Liver (tissue), 9 donors: ENCODE measurements around the gene FKBP5. TPM values are rescaled to one million over a fixed set of nuclear protein-coding genes. Genes with fewer than 3 reads are reported as not detected.

ENCODE experiments used
- DNase-seq: peaks from one replicate; pipeline ENCODE4 v3.0.0-alpha.2; 2017; ENCODE audit warnings: low spot score
- H3K27ac ChIP-seq, 2 donors: one replicate each; pipeline ENCODE4 v1.7.0; 2013; ENCODE audit warnings: inconsistent platforms in 2 of 2, low read length in 2 of 2, control low read depth in 1 of 2, low read depth in 1 of 2, mild to moderate bottlenecking in 1 of 2
- H3K27me3 ChIP-seq, 4 donors: one replicate each; pipeline versions ENCODE4 v1.6.1 to v1.7.0; 2013; ENCODE audit warnings: low read length in 3 of 4, inconsistent platforms in 1 of 4, mild to moderate bottlenecking in 1 of 4, moderate library complexity in 1 of 4; ENCODE audit not compliant: control insufficient read depth in 4 of 4, insufficient read depth in 4 of 4
- H3K36me3 ChIP-seq, 4 donors: one replicate each; pipeline versions ENCODE4 v1.6.1 to v1.7.0; 2013; ENCODE audit warnings: low read length in 3 of 4, mild to moderate bottlenecking in 3 of 4, low read depth in 1 of 4, moderate library complexity in 1 of 4; ENCODE audit not compliant: control insufficient read depth in 4 of 4, insufficient read depth in 3 of 4
- H3K4me1 ChIP-seq, 4 donors: one replicate each; pipeline versions ENCODE4 v1.6.1 to v1.7.0; 2013; ENCODE audit warnings: low read length in 3 of 4, mild to moderate bottlenecking in 3 of 4, moderate library complexity in 1 of 4; ENCODE audit not compliant: control insufficient read depth in 4 of 4, insufficient read depth in 4 of 4
- H3K4me3 ChIP-seq, 3 donors: one replicate each; pipeline versions ENCODE4 v1.6.1 to v1.7.0; 2013; ENCODE audit warnings: low read length in 3 of 3, control low read depth in 1 of 3, low read depth in 1 of 3, mild to moderate bottlenecking in 1 of 3
- H3K9ac ChIP-seq, 2 donors: one replicate each; pipeline ENCODE4 v1.7.0; 2013; ENCODE audit warnings: low read length in 2 of 2, mild to moderate bottlenecking in 2 of 2, moderate library complexity in 2 of 2, control low read depth in 1 of 2, low read depth in 1 of 2
- H3K9me3 ChIP-seq, 4 donors: one replicate each; pipeline versions ENCODE4 v1.6.1 to v1.7.0; 2013; ENCODE audit warnings: low read length in 3 of 4; ENCODE audit not compliant: control insufficient read depth in 4 of 4
- CTCF ChIP-seq: fragments of 150-350 bp; IDR thresholded peaks from 2 replicates; pipeline ENCODE4 v1.5.1; 2017; ENCODE audit warnings: improper control_type of control experiment, low read depth, low read length; ENCODE audit not compliant: missing input control
- EGR1 ChIP-seq, 2 donors: IDR thresholded peaks; 2 replicates each; pipeline ENCODE4 v1.6.1; 2016 to 2018; ENCODE audit warnings: antibody characterized with exemption in 2 of 2, low read depth in 2 of 2
- FOXA1 ChIP-seq: IDR thresholded peaks from 2 replicates; pipeline ENCODE4 v1.6.1; 2016; ENCODE audit warnings: antibody characterized with exemption
- FOXA2 ChIP-seq: IDR thresholded peaks from 2 replicates; pipeline ENCODE4 v1.6.1; 2016; ENCODE audit warnings: antibody characterized with exemption
- GABPA ChIP-seq, 2 donors: IDR thresholded peaks in 1 of 2; conservative IDR thresholded peaks in 1 of 2; 2 replicates each; pipeline ENCODE4 v1.6.1; 2016; ENCODE audit warnings: antibody characterized with exemption in 2 of 2, mild to moderate bottlenecking in 1 of 2, moderate library complexity in 1 of 2
- HNF4A ChIP-seq, 2 donors: conservative IDR thresholded peaks; 2 replicates each; pipeline ENCODE4 v1.6.1; 2016; ENCODE audit warnings: antibody characterized with exemption in 2 of 2, mild to moderate bottlenecking in 2 of 2
- HNF4G ChIP-seq: IDR thresholded peaks from 2 replicates; pipeline ENCODE4 v1.6.1; 2016; ENCODE audit warnings: antibody characterized with exemption
- JUND ChIP-seq, 2 donors: IDR thresholded peaks; 2 replicates each; pipeline ENCODE4 v1.6.1; 2016; ENCODE audit warnings: antibody characterized with exemption in 2 of 2
- MAX ChIP-seq: IDR thresholded peaks from 2 replicates; pipeline ENCODE4 v1.6.1; 2016; ENCODE audit warnings: antibody characterized with exemption
- NR2F2 ChIP-seq: IDR thresholded peaks from 2 replicates; pipeline ENCODE4 v1.6.1; 2016; ENCODE audit warnings: antibody characterized with exemption
- RAD21 ChIP-seq, 2 donors: IDR thresholded peaks; 2 replicates each; pipeline ENCODE4 v1.6.1; 2016; ENCODE audit warnings: antibody characterized with exemption in 2 of 2, mild to moderate bottlenecking in 2 of 2
- REST ChIP-seq: IDR thresholded peaks from 2 replicates; pipeline ENCODE4 v1.6.1; 2016; ENCODE audit warnings: antibody characterized with exemption, mild to moderate bottlenecking
- RXRA ChIP-seq, 2 donors: IDR thresholded peaks; 2 replicates each; pipeline ENCODE4 v1.6.1; 2017 to 2018; ENCODE audit warnings: antibody characterized with exemption in 2 of 2, mild to moderate bottlenecking in 1 of 2
- SP1 ChIP-seq: IDR thresholded peaks from 2 replicates; pipeline ENCODE4 v1.6.1; 2018; ENCODE audit warnings: antibody characterized with exemption, mild to moderate bottlenecking
- TAF1 ChIP-seq: conservative IDR thresholded peaks from 2 replicates; pipeline ENCODE4 v1.6.1; 2016; ENCODE audit warnings: antibody characterized with exemption, mild to moderate bottlenecking
- YY1 ChIP-seq: IDR thresholded peaks from 2 replicates; pipeline ENCODE4 v1.6.1; 2016; ENCODE audit warnings: antibody characterized with exemption, mild to moderate bottlenecking
- ZBTB33 ChIP-seq: IDR thresholded peaks from 2 replicates; pipeline ENCODE4 v1.6.1; 2016; ENCODE audit warnings: antibody characterized with exemption
- WGBS: extraction: QIAGEN DNeasy Blood & Tissue Kit; methylation state at CpG from one replicate; pipeline ENCODE4 v1.1.7; 2013; 5-methylcytosine and 5-hydroxymethylcytosine counted together
- polyA plus RNA-seq, 2 donors: library from polyadenylated mRNA; stranded (reverse) in 1 of 2; unstranded in 1 of 2; fragments of 200-250 nt in 1 of 2; fragments of >200 nt in 1 of 2; fragmentation: Nextera tagmentation in 1 of 2; extraction: Ambion mirVana in 1 of 2; gene quantifications; one replicate each; pipeline versions ENCODE4 v1.2.1 to v1.2.3, GENCODE V29; 2013 to 2015
- total RNA-seq, 2 donors: library from RNA; depleted of rRNA; stranded (reverse); fragments of >200 nt; gene quantifications; one replicate each; pipeline ENCODE4 v1.2.3, GENCODE V29; 2014
- TF ChIP-seq, protein P1 (sequence below): IDR thresholded peaks from 2 replicates; pipeline ENCODE4 v1.6.1; 2016; ENCODE audit warnings: antibody characterized with exemption
- donor health status: healthy.
- donor health status: healthy.
- donor health status: healthy.
- donor health status: healthy.
- donor health status: healthy.

The FKBP5 gene
- total and polyA plus RNA-seq, 4 donors, result 10.3 to 132 (median 63.7) TPM

DNA sequence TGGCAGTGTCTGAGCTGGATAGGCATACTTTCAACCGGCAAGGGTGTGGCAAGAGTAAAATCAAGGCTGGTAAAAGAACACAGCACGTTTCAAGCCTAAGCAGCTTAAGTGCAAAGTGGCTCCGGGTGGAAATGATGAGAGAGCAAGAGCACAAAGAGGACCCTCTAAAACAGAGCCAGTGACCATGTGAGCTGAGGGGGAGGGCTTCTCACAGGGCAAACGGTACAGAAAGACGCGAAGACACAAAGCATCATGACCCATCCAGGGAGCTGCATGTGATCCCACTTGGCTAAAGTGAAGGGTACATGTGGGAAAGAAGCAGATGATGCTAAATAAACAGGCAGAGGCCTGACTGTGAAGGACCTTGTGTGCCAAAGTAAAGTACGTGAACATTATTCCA, 25.7 kb downstream of the FKBP5 start:
- Histone ChIP-seq H3K27ac (no peak overlapping the region), H3K4me3 (no peak overlapping the region), H3K9ac (no peak overlapping the region), H3K36me3 (no peaks in the 10 kb centered on the region), H3K9me3 (no peaks in the 10 kb centered on the region), H3K4me1 (peaks cover 3 to 19% (median 6%) of the 10 kb centered on the region in 4 donors), H3K27me3 (no peaks in the 10 kb centered on the region)
- TF ChIP-seq HNF4A (conservative IDR thresholded peaks at IDR 0.05) (no peak), GABPA (IDR thresholded peaks at IDR 0.05 in 1 of 2, conservative IDR thresholded peaks at IDR 0.05 in 1 of 2) (no peak), SP1 (no peak), EGR1 (IDR thresholded peaks at IDR 0.05; ENCODE audit: low read depth in 2 of 2) (no peak)
- 68% methylated on average over 7 of the region's 7 CpGs for WGBS
- DNase-seq, result no peak

- no peaks in the 10 kb centered on the region for H3K4me1 ChIP-seq
- peaks cover 0 to 2% (median 0%) of the 10 kb centered on the region in 4 donors for H3K36me3 ChIP-seq
- H3K9ac ChIP-seq, result no peak overlapping the region
- no peaks in the 10 kb centered on the region for H3K9me3 ChIP-seq
- TF ChIP-seq FOXA1, result no peak
- no peak for TF ChIP-seq MAX
- TF ChIP-seq RAD21 (IDR thresholded peaks at IDR 0.05), result no peak
- no peak for TF ChIP-seq SP1
- no peak for TF ChIP-seq REST
- no peak for TF ChIP-seq CTCF
- no peak for TF ChIP-seq NR2F2
- TF ChIP-seq HNF4A (conservative IDR thresholded peaks at IDR 0.05), result no peak
- TF ChIP-seq RXRA (IDR thresholded peaks at IDR 0.05), result no peak
- TF ChIP-seq TAF1, result no peak
- TF ChIP-seq ZBTB33, result no peak
- no peak for TF ChIP-seq HNF4G
- no peak for TF ChIP-seq JUND (IDR thresholded peaks at IDR 0.05)
- TF ChIP-seq GABPA (IDR thresholded peaks at IDR 0.05 in 1 of 2, conservative IDR thresholded peaks at IDR 0.05 in 1 of 2), result no peak
- no peak for TF ChIP-seq EGR1 (IDR thresholded peaks at IDR 0.05; ENCODE audit: low read depth in 2 of 2)
- no peak for TF ChIP-seq FOXA2
- TF ChIP-seq YY1, result no peak
- TF ChIP-seq, protein P1, sequence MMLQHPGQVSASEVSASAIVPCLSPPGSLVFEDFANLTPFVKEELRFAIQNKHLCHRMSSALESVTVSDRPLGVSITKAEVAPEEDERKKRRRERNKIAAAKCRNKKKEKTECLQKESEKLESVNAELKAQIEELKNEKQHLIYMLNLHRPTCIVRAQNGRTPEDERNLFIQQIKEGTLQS, result no peak
- no peak overlapping the region for H3K27ac ChIP-seq
- 94% methylated on average over 3 of the region's 3 CpGs for WGBS
- H3K4me3 ChIP-seq, result no peak overlapping the region
- no peaks in the 10 kb centered on the region for H3K27me3 ChIP-seq
- no peak for DNase-seq
Observed at GRCh38 chr6:35654883-35655282, 33.8 kb downstream of the FKBP5 start.
